Suppressor macrophage treated with lipopolysaccharide for 1 hour (primary cell): Measurements from ENCODE around the gene FASLG.
A peak's percentile ranks its signal among the peaks of the same experiment; 100 is the strongest.
"Not testable (repeated sequence)": the region's sequence is repeated elsewhere in the genome, so short reads cannot be mapped to it uniquely, and the experiment has no call there.

Experiments
- DNase-seq, 3 donors: peaks; one replicate each; pipeline ENCODE4 v3.0.0-alpha.2; 2020 to 2022

The FASLG gene

GRCh38 chr1:172658871-172659453 lies at the start of gene FASLG:
TSS of gene FASLG (plus strand) at chr1:172659103. CDS start at chr1:172659202, 99 bp downstream.
- DNase-seq = no peak

GRCh38 chr1:172609528-172609927 lies 49.4 kb upstream of the FASLG start:
- peak in 1 of 3 donors; percentile 34 for DNase-seq

- no peak for DNase-seq
Measured at GRCh38 chr1:172612478-172612877, 46.4 kb upstream of the FASLG start.

GRCh38 chr1:172613294-172613693 lies 45.6 kb upstream of the FASLG start:
- DNase-seq = peak in 1 of 3 donors; percentile 12

- peak in 2 of 3 donors; percentile 23 to 51 for DNase-seq
Measured at GRCh38 chr1:172616195-172616594, 42.7 kb upstream of the FASLG start.

- DNase-seq = peak; percentile 19 to 44 (median 25)
Measured at GRCh38 chr1:172616636-172617035, 42.3 kb upstream of the FASLG start.

GRCh38 chr1:172620603-172621002 lies 38.3 kb upstream of the FASLG start:
- not testable (repeated sequence) for DNase-seq

GRCh38 chr1:172622541-172622940 lies 36.4 kb upstream of the FASLG start:
- DNase-seq = peak in 2 of 3 donors; percentile 23 to 47

- DNase-seq = no peak
Measured at GRCh38 chr1:172623748-172624147, 35.2 kb upstream of the FASLG start.

GRCh38 chr1:172626845-172627244 lies 32.1 kb upstream of the FASLG start:
- no peak for DNase-seq

GRCh38 chr1:172627702-172628101 lies 31.2 kb upstream of the FASLG start:
- no peak for DNase-seq

- DNase-seq = no peak
Measured at GRCh38 chr1:172628401-172628800, 30.5 kb upstream of the FASLG start.

- DNase-seq = no peak
Measured at GRCh38 chr1:172629170-172629569, 29.7 kb upstream of the FASLG start.

- no peak for DNase-seq
Measured at GRCh38 chr1:172629638-172630037, 29.3 kb upstream of the FASLG start.

- peak; percentile 35 to 57 (median 55) for DNase-seq
Measured at GRCh38 chr1:172630056-172630818, 28.7 kb upstream of the FASLG start.

GRCh38 chr1:172630868-172631267 lies 28.0 kb upstream of the FASLG start:
- no peak for DNase-seq

GRCh38 chr1:172637522-172637921 lies 21.4 kb upstream of the FASLG start:
- DNase-seq = peak; percentile 70 to 84 (median 73)

- no peak for DNase-seq
Measured at GRCh38 chr1:172638249-172638648, 20.7 kb upstream of the FASLG start.

GRCh38 chr1:172638885-172639831 lies 19.7 kb upstream of the FASLG start:
- DNase-seq = no peak

GRCh38 chr1:172640111-172640510 lies 18.8 kb upstream of the FASLG start:
- peak; percentile 18 to 27 (median 20) for DNase-seq

- DNase-seq = no peak
Measured at GRCh38 chr1:172641492-172641891, 17.4 kb upstream of the FASLG start.

- no peak for DNase-seq
Measured at GRCh38 chr1:172642970-172643369, 15.9 kb upstream of the FASLG start.

GRCh38 chr1:172646653-172647052 lies 12.2 kb upstream of the FASLG start:
- DNase-seq = no peak
